Measurements from ENCODE around the gene PDCL3.

- TF ChIP-seq CTCF (IDR thresholded peaks at IDR 0.05) (no peak), EZH2 (IDR thresholded peaks at IDR 0.05) (no peak), EZH2phosphoT487 (IDR thresholded peaks at IDR 0.05) (no peak)
Observed at GRCh38 chr2:100588071-100588786, 25.4 kb downstream of the PDCL3 start.
